Heart left ventricle (tissue), 16 donors: Measurements from ENCODE around the gene CLEC16A. TPM values are rescaled to one million over a fixed set of nuclear protein-coding genes. Genes with fewer than 3 reads are reported as not detected.

ENCODE experiments used
- ATAC-seq, 4 donors: fragments of 200-7000 bp; cut with Tn5 transposase; one replicate each; pipeline ENCODE4 v1.9.1; 2020 to 2022; ENCODE audit warnings: moderate library complexity in 4 of 4, mild to moderate bottlenecking in 3 of 4, moderate number of reproducible peaks in 1 of 4
- DNase-seq, 5 donors: peaks; one replicate each; pipeline ENCODE4 v3.0.0-alpha.2; 2020
- H3K27ac ChIP-seq, 12 donors: fragments of 200-600 bp; sonication (generic) in 4 of 12; one replicate each; pipeline versions ENCODE4 v1.5.0 to v1.8.0; 2016 to 2022; ENCODE audit warnings: mild to moderate bottlenecking in 2 of 12
- H3K27me3 ChIP-seq, 9 donors: fragments of 200-600 bp; sonication (generic) in 2 of 9; one replicate each; pipeline versions ENCODE4 v1.5.1 to v1.8.0; 2016 to 2022; ENCODE audit warnings: mild to moderate bottlenecking in 3 of 9
- H3K36me3 ChIP-seq, 9 donors: fragments of 200-600 bp; sonication (generic) in 2 of 9; one replicate each; pipeline versions ENCODE4 v1.5.0 to v1.8.0; 2018 to 2022; ENCODE audit warnings: mild to moderate bottlenecking in 2 of 9
- H3K4me1 ChIP-seq, 12 donors: fragments of 200-600 bp; sonication (generic) in 4 of 12; one replicate each; pipeline versions ENCODE4 v1.5.0 to v1.8.0; 2016 to 2022; ENCODE audit warnings: mild to moderate bottlenecking in 3 of 12
- H3K4me3 ChIP-seq, 12 donors: fragments of 200-600 bp; sonication (generic) in 4 of 12; one replicate each; pipeline versions ENCODE4 v1.5.0 to v1.8.0; 2017 to 2022; ENCODE audit warnings: mild to moderate bottlenecking in 9 of 12, moderate library complexity in 4 of 12
- H3K9me3 ChIP-seq, 12 donors: fragments of 200-600 bp; sonication (generic) in 4 of 12; one replicate each; pipeline versions ENCODE4 v1.5.0 to v1.8.0; 2016 to 2022; ENCODE audit warnings: mild to moderate bottlenecking in 1 of 12
- CTCF ChIP-seq, 12 donors: fragments of 200-600 bp; sonication (generic) in 4 of 12; IDR thresholded peaks; one replicate each; pipeline versions ENCODE4 v1.5.0 to v1.8.0; 2018 to 2022; ENCODE audit warnings: antibody characterized with exemption in 12 of 12, mild to moderate bottlenecking in 5 of 12
- POLR2A ChIP-seq, 2 donors: fragments of 450-650 bp; IDR thresholded peaks; one replicate each; pipeline ENCODE4 v1.6.1; 2017; ENCODE audit warnings: antibody characterized with exemption in 2 of 2, mild to moderate bottlenecking in 2 of 2, moderate library complexity in 2 of 2
- WGBS, 4 donors: extraction: QIAGEN DNeasy Blood & Tissue Kit in 2 of 4; methylation state at CpG; one replicate each; pipeline versions ENCODE4 v1.1.5 to v1.1.7; 2013 to 2018; 5-methylcytosine and 5-hydroxymethylcytosine counted together
- intact Hi-C, 10 donors: fragments of 100-400 bp; cut with DNase I; formaldehyde crosslinking; loops; one replicate each; pipeline versions ENCODE4 v1.11.1 to v1.14.2; 2022
- polyA plus RNA-seq, 2 donors: library from polyadenylated mRNA; stranded (reverse); fragments of 200-250 nt; gene quantifications; one replicate each; pipeline ENCODE4 v1.2.3, GENCODE V29; 2013
- total RNA-seq, 9 donors: library from RNA; depleted of rRNA in 2 of 9; stranded (reverse); fragments of >200 nt in 2 of 9; fragmentation: NEBNext Ultra II Directional in 3 of 9; extraction: Animal tissue kit (Norgen Biotek cat#: 25700) in 3 of 9; gene quantifications; one replicate each; pipeline versions ENCODE4 v1.1.0 to v1.2.4, GENCODE V29; 2016 to 2023
- donor health status: ischemic (EF 13 %, LVEDD 7.1; RV severe dilation, severe dysfunction).
- donor health status: healthy with polysubstance abuse.
- donor health status: DM: no; HTN: yes; CAD: no.
- donor health status: DM: no; HTN: no; CAD: no.
- donor health status: ischemic (EF 25% LVEDD 6.9; RV normal size, moderate dysfunction).
- donor health status: ischemic (EF 25% LVEDD 5.7; RV mildly dilated, moderate dysfunction).
- donor health status: healthy.
- donor health status: DM: yes; HTN: yes; CAD: no.
- donor health status: ischemic (EF 35%, LVEDD 5.7; RV mildly dilated, moderate dysfunction).
- donor health status: nonischemic (EF 11% LVEDD 7.7; RV severe dilation, severe dysfunction).
- donor health status: DM: yes; HTN: yes; CAD: no.
- donor health status: PGD.
- donor health status: ischemic (EF 29% LVEDD 5.4; RV normal size, mild dysfunction).
- donor health status: nonischemic (EF 23%, LVEDD 6.1; RV moderate dilation, normal function).

Gene CLEC16A
- total and polyA plus RNA-seq, 11 donors = 13.8 to 41.1 (median 23.7) TPM

GRCh38 chr16:11129378-11129781, 185.0 kb downstream of the CLEC16A start:
- H3K4me3 ChIP-seq = no peak overlapping the region
- peak overlapping the region in 6 of 12 donors; percentile 16 to 74 (median 40) for H3K27ac ChIP-seq
- TF ChIP-seq CTCF (IDR thresholded peaks at IDR 0.05) = no peak
- no peak for TF ChIP-seq POLR2A (IDR thresholded peaks at IDR 0.05)
- WGBS, 4 donors = 72 to 87% (median 77%) methylated on average over 4 of the region's 4 CpGs
- peaks cover 0 to 67% (median 41%) of the 10 kb centered on the region in 12 donors for H3K4me1 ChIP-seq
- intact Hi-C loops = no loop called here
- H3K36me3 ChIP-seq = peaks cover 0 to 34% (median 21%) of the 10 kb centered on the region in 9 donors
- no peaks in the 10 kb centered on the region for H3K9me3 ChIP-seq
- no peak for ATAC-seq
- DNase-seq = no peak
- H3K27me3 ChIP-seq = no peaks in the 10 kb centered on the region

GRCh38 chr16:11130978-11131665, 186.8 kb downstream of the CLEC16A start:
- no peak for TF ChIP-seq POLR2A (IDR thresholded peaks at IDR 0.05)
- no peak for TF ChIP-seq CTCF (IDR thresholded peaks at IDR 0.05)
- no peak for DNase-seq
- H3K9me3 ChIP-seq = no peaks in the 10 kb centered on the region
- intact Hi-C loops = loop anchor here in 1 of 10 donors (10.0 kb wide), 1 partner anchor 124 kb away; the partner anchor contains the start of gene SOCS1
- WGBS, 4 donors = 93 to 95% (median 94%) methylated on average over 7 to 8 of the region's 8 CpGs
- no peaks in the 10 kb centered on the region for H3K27me3 ChIP-seq
- no peak overlapping the region for H3K4me3 ChIP-seq
- H3K36me3 ChIP-seq = peaks cover 0 to 18% (median 7%) of the 10 kb centered on the region in 9 donors
- peaks cover 0 to 85% (median 56%) of the 10 kb centered on the region in 12 donors for H3K4me1 ChIP-seq
- no peak for ATAC-seq
- peak overlapping the region in 9 of 12 donors; percentile 20 to 74 (median 58) for H3K27ac ChIP-seq

DNA sequence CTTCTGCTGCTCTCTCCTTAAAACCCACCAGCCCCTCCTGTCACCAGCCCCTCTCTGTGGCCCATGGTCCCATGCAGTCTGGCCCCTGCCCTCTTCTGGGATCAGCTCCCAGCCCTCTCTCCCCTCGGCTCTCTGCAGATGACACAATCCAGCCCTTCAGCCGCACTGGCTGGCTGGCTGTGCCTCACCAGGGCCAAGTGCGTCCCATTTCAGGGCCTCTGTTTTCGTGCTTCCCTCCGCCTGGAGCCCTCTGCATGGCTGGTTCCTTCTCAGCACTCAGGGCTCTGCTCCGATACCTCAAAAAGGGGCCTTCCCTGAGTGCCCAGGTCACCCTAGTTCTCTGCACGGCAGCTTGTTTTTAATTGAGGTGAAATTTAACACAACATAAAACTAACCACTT, 187.3 kb downstream of the CLEC16A start:
- ATAC-seq (peak; percentile 26 to 52 (median 40)), DNase-seq (peak in 4 of 5 donors; percentile 35 to 77 (median 49))
- TF ChIP-seq POLR2A (IDR thresholded peaks at IDR 0.05) (no peak), CTCF (IDR thresholded peaks at IDR 0.05) (no peak)
- WGBS, 4 donors = 47 to 62% (median 52%) methylated on average over 7 of the region's 7 CpGs
- peaks cover 0 to 12% (median under 1%) of the 10 kb centered on the region in 9 donors for H3K36me3 ChIP-seq
- no peak overlapping the region for H3K4me3 ChIP-seq
- no peaks in the 10 kb centered on the region for H3K27me3 ChIP-seq
- peak overlapping the region in 9 of 12 donors; percentile 20 to 74 (median 58) for H3K27ac ChIP-seq
- no peaks in the 10 kb centered on the region for H3K9me3 ChIP-seq
- H3K4me1 ChIP-seq = peaks cover 0 to 91% (median 60%) of the 10 kb centered on the region in 12 donors
- intact Hi-C loops = loop anchor here in 3 of 10 donors (1.0 to 10.0 kb wide), 3 partner anchors 26 to 125 kb away; partner anchors contain the start of gene SOCS1 (in 2 of the 3)

DNA sequence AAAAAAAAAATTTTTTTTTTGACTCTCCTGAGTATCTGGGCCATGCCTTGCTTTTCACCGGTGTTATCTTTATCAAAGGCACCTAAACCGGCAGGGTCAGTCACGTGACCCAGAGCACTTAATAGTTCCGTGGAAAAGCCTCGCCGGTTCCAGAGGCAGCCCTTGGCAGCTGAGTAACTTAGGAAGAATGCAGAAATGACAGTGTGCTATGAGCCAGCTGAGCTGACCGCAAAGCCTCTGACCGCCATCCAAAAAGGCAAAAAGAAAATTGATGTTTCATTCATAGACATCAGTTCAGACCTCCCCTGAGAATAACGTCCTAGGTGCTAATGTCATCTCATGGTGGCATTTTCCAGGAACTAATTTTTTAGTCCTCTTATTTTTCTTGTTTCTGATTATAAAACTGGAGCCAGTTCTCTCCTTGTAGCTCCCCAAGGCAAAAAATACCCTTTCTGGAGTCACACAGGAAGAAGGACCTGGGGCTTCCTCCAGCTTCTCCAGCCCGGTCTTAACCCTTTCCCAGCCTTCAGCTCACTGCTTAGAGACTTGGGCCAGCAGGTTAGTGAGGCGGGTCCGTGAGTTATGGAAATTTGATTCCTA, 189.1 kb downstream of the CLEC16A start:
- no peak overlapping the region for H3K4me3 ChIP-seq
- intact Hi-C loops = loop anchor here in 2 of 10 donors (2.0 to 10.0 kb wide), 2 partner anchors 121 to 123 kb away; partner anchors contain the start of gene SOCS1 (in 2 of the 2)
- TF ChIP-seq CTCF (IDR thresholded peaks at IDR 0.05) = no peak
- peak in 1 of 2 donors; percentile 15 for TF ChIP-seq POLR2A (IDR thresholded peaks at IDR 0.05)
- peak; percentile 73 to 90 (median 80) for DNase-seq
- H3K27ac ChIP-seq = peak overlapping the region in 11 of 12 donors; percentile 45 to 84 (median 74)
- peak; percentile 56 to 73 (median 66) for ATAC-seq
- H3K27me3 ChIP-seq = no peaks in the 10 kb centered on the region
- H3K36me3 ChIP-seq = no peaks in the 10 kb centered on the region
- peaks cover 0 to 84% (median 58%) of the 10 kb centered on the region in 12 donors for H3K4me1 ChIP-seq
- H3K9me3 ChIP-seq = no peaks in the 10 kb centered on the region
- WGBS, 4 donors = 18 to 26% (median 23%) methylated on average over 12 of the region's 12 CpGs
